H1 (cell line): ENCODE measurements around the gene ICAM2. TPM values are rescaled to one million over a fixed set of nuclear protein-coding genes. Genes with fewer than 3 reads are reported as not detected.

Experiments
- CHD2 ChIP-seq: IDR thresholded peaks from 2 replicates; pipeline ENCODE4 v1.6.1; 2012; ENCODE audit warnings: low read length, improper control_type of control experiment
- CREB1 ChIP-seq: IDR thresholded peaks from 2 replicates; pipeline ENCODE4 v1.6.1; 2012; ENCODE audit warnings: inconsistent platforms
- FOSL1 ChIP-seq: IDR thresholded peaks from 2 replicates; pipeline ENCODE4 v1.6.1; 2011; ENCODE audit warnings: mild to moderate bottlenecking, low read depth, low read length, moderate library complexity; ENCODE audit not compliant: insufficient read depth
- polyA plus RNA-seq, 7 experiments: library from polyadenylated mRNA; depleted of rRNA in 3 of 7; stranded (reverse) in 5 of 7; unstranded in 2 of 7; fragments of >200 nt in 5 of 7; fragments of 200-250 nt in 2 of 7; gene quantifications; 1 replicate in 5 of 7; 2 replicates in 1 of 7; 4 replicates in 1 of 7; pipeline versions ENCODE4 v1.2.1 to v1.2.3, GENCODE V29; 2011 to 2013; ENCODE audit warnings: missing spikeins in 2 of 7, mixed read lengths in 2 of 7
- total RNA-seq: library from RNA; stranded (reverse); fragmentation: NEBNext Ultra II Directional; extraction: Animal tissue kit (Norgen Biotek cat#: 25700); gene quantifications from 2 replicates; pipeline ENCODE4 v1.2.1, GENCODE V29; 2021

Gene ICAM2
- total and polyA plus RNA-seq, 2 of the 8 experiments (the other 6 are each of a cell fraction or from before 2014, with no cell fraction given): 0.45 to 0.63 TPM

- no peak for TF ChIP-seq FOSL1
- TF ChIP-seq CREB1: no peak
- TF ChIP-seq CHD2: no peak
Measured at GRCh38 chr17:64063088-64063487, 42.7 kb upstream of the ICAM2 start (continued).
